NOMO-1 treated with dmso at 0.1 percent for 144 hours (cell line): Measurements from ENCODE around the gene CDKAL1.
"Not testable (repeated sequence)": the region's sequence is repeated elsewhere in the genome, so short reads cannot be mapped to it uniquely, and the experiment has no call there.

Experiments
- DNase-seq: peaks from one replicate; lab custom pipeline; 2025; ENCODE audit not compliant: unreplicated experiment; lab: John Stamatoyannopoulos, UW

Gene CDKAL1

GRCh38 chr6:21228411-21228810 lies 694.2 kb downstream of the CDKAL1 start:
- no peak for DNase-seq

GRCh38 chr6:21228876-21229460 lies 694.7 kb downstream of the CDKAL1 start:
- no peak for DNase-seq

- no peak for DNase-seq
Observed at GRCh38 chr6:21230536-21230935, 696.3 kb downstream of the CDKAL1 start.

GRCh38 chr6:21235162-21235561 lies 700.9 kb downstream of the CDKAL1 start:
- DNase-seq = no peak

- no peak for DNase-seq
Observed at GRCh38 chr6:21238208-21238607, 704.0 kb downstream of the CDKAL1 start.

- DNase-seq = no peak
Observed at GRCh38 chr6:21240709-21241108, 706.5 kb downstream of the CDKAL1 start.

- DNase-seq = no peak
Observed at GRCh38 chr6:21241231-21242130, 707.2 kb downstream of the CDKAL1 start.

- DNase-seq = no peak
Observed at GRCh38 chr6:21244897-21245470, 710.7 kb downstream of the CDKAL1 start.

GRCh38 chr6:21245488-21245887 lies 711.2 kb downstream of the CDKAL1 start:
- no peak for DNase-seq

- no peak for DNase-seq
Observed at GRCh38 chr6:21246075-21246474, 711.8 kb downstream of the CDKAL1 start.

GRCh38 chr6:21254460-21254859 lies 720.2 kb downstream of the CDKAL1 start:
- not testable (repeated sequence) for DNase-seq

- no peak for DNase-seq
Observed at GRCh38 chr6:21256197-21256596, 721.9 kb downstream of the CDKAL1 start.

GRCh38 chr6:21257125-21257524 lies 722.9 kb downstream of the CDKAL1 start:
- DNase-seq = no peak

GRCh38 chr6:21258665-21259064 lies 724.4 kb downstream of the CDKAL1 start:
- DNase-seq = no peak

- no peak for DNase-seq
Observed at GRCh38 chr6:21259660-21260059, 725.4 kb downstream of the CDKAL1 start.

- DNase-seq = no peak
Observed at GRCh38 chr6:21262504-21262903, 728.2 kb downstream of the CDKAL1 start.

GRCh38 chr6:21263531-21264287 lies 729.5 kb downstream of the CDKAL1 start:
- DNase-seq = peak; percentile 84

GRCh38 chr6:21264288-21265033 lies 730.2 kb downstream of the CDKAL1 start:
- no peak for DNase-seq

- no peak for DNase-seq
Observed at GRCh38 chr6:21265034-21265729, 730.9 kb downstream of the CDKAL1 start.

GRCh38 chr6:21265730-21266044 lies 731.4 kb downstream of the CDKAL1 start:
- no peak for DNase-seq
